GM19397 (cell line): ENCODE data around the gene ZCCHC2.

Source experiments
- ATAC-seq: cut with Tn5 transposase; IDR thresholded peaks from one replicate; pipeline ENCODE4 v1.9.1; 2021; ENCODE audit warnings: mild to moderate bottlenecking, moderate library complexity; ENCODE audit not compliant: unreplicated experiment

ZCCHC2 gene

GRCh38 chr18:62537042-62537894 is 14.4 kb downstream of the ZCCHC2 start:
- ATAC-seq, result no peak

GRCh38 chr18:62537946-62538345 is 15.1 kb downstream of the ZCCHC2 start:
- no peak for ATAC-seq

- ATAC-seq, result no peak
Measured at GRCh38 chr18:62538881-62539280, 16.1 kb downstream of the ZCCHC2 start.

GRCh38 chr18:62539284-62540165 is 16.7 kb downstream of the ZCCHC2 start:
- ATAC-seq, result no peak

GRCh38 chr18:62543021-62543420 is 20.2 kb downstream of the ZCCHC2 start:
- ATAC-seq, result no peak

- no peak for ATAC-seq
Measured at GRCh38 chr18:62545098-62545497, 22.3 kb downstream of the ZCCHC2 start.

GRCh38 chr18:62549755-62550154 is 26.9 kb downstream of the ZCCHC2 start:
- ATAC-seq, result no peak

GRCh38 chr18:62550746-62551145 is 27.9 kb downstream of the ZCCHC2 start:
- no peak for ATAC-seq

GRCh38 chr18:62551972-62552513 is 29.2 kb downstream of the ZCCHC2 start:
- no peak for ATAC-seq

- ATAC-seq, result no peak
Measured at GRCh38 chr18:62554061-62554815, 31.4 kb downstream of the ZCCHC2 start.

- no peak for ATAC-seq
Measured at GRCh38 chr18:62555135-62555534, 32.3 kb downstream of the ZCCHC2 start.

- no peak for ATAC-seq
Measured at GRCh38 chr18:62556397-62556796, 33.6 kb downstream of the ZCCHC2 start.

GRCh38 chr18:62558015-62558663 is 35.3 kb downstream of the ZCCHC2 start:
- ATAC-seq, result no peak

GRCh38 chr18:62564044-62564443 is 41.2 kb downstream of the ZCCHC2 start:
- no peak for ATAC-seq

- ATAC-seq, result no peak
Measured at GRCh38 chr18:62566199-62566598, 43.4 kb downstream of the ZCCHC2 start.

- ATAC-seq, result no peak
Measured at GRCh38 chr18:62566818-62567217, 44.0 kb downstream of the ZCCHC2 start.

GRCh38 chr18:62569081-62569655 is 46.3 kb downstream of the ZCCHC2 start:
- no peak for ATAC-seq

GRCh38 chr18:62571037-62571436 is 48.2 kb downstream of the ZCCHC2 start:
- no peak for ATAC-seq

GRCh38 chr18:62571648-62572047 is 48.8 kb downstream of the ZCCHC2 start:
- no peak for ATAC-seq

GRCh38 chr18:62572456-62572855 is 49.6 kb downstream of the ZCCHC2 start:
- ATAC-seq, result no peak
